Measurements from ENCODE around the gene RNF19B.
"Not testable (repeated sequence)": the region's sequence is repeated elsewhere in the genome, so short reads cannot be mapped to it uniquely, and the experiment has no call there.

Gene RNF19B

GRCh38 chr1:32964461-32965250 is at the start of gene RNF19B:
Gene RNF19B (minus strand): TSS chr1:32964809. CDS start chr1:32964685, 124 bp downstream.
- peak; percentile 91 to 94 (median 93) for DNase-seq (ENCODE audit: low read depth in 3 of 3)

GRCh38 chr1:33013791-33014190 is 49.2 kb upstream of the RNF19B start:
- no peak for DNase-seq (ENCODE audit: low read depth in 3 of 3)

- DNase-seq (ENCODE audit: low read depth in 3 of 3): no peak
Measured at GRCh38 chr1:33012165-33012564, 47.6 kb upstream of the RNF19B start.

- no peak for DNase-seq (ENCODE audit: low read depth in 3 of 3)
Measured at GRCh38 chr1:33010932-33011731, 46.5 kb upstream of the RNF19B start.

- no peak for DNase-seq (ENCODE audit: low read depth in 3 of 3)
Measured at GRCh38 chr1:33009561-33009960, 45.0 kb upstream of the RNF19B start.

GRCh38 chr1:33008051-33008914 is 43.7 kb upstream of the RNF19B start:
- no peak for DNase-seq (ENCODE audit: low read depth in 3 of 3)

GRCh38 chr1:33007190-33008050 is 42.8 kb upstream of the RNF19B start:
- DNase-seq (ENCODE audit: low read depth in 3 of 3): no peak

- DNase-seq (ENCODE audit: low read depth in 3 of 3): no peak
Measured at GRCh38 chr1:33005838-33006421, 41.3 kb upstream of the RNF19B start.

GRCh38 chr1:33005117-33005837 is 40.7 kb upstream of the RNF19B start:
- no peak for DNase-seq (ENCODE audit: low read depth in 3 of 3)

GRCh38 chr1:33004613-33005012 is 40.0 kb upstream of the RNF19B start:
- DNase-seq (ENCODE audit: low read depth in 3 of 3): no peak

- DNase-seq (ENCODE audit: low read depth in 3 of 3): no peak
Measured at GRCh38 chr1:33003657-33004056, 39.0 kb upstream of the RNF19B start.

- no peak for DNase-seq (ENCODE audit: low read depth in 3 of 3)
Measured at GRCh38 chr1:33002006-33002405, 37.4 kb upstream of the RNF19B start.

- no peak for DNase-seq (ENCODE audit: low read depth in 3 of 3)
Measured at GRCh38 chr1:33001282-33001681, 36.7 kb upstream of the RNF19B start.

GRCh38 chr1:33000427-33001026 is 35.9 kb upstream of the RNF19B start:
- no peak for DNase-seq (ENCODE audit: low read depth in 3 of 3)

GRCh38 chr1:32998997-32999396 is 34.4 kb upstream of the RNF19B start:
- DNase-seq (ENCODE audit: low read depth in 3 of 3): no peak

GRCh38 chr1:32998064-32998463 is 33.5 kb upstream of the RNF19B start:
- DNase-seq (ENCODE audit: low read depth in 3 of 3): no peak

- DNase-seq (ENCODE audit: low read depth in 3 of 3): no peak
Measured at GRCh38 chr1:32997381-32997891, 32.8 kb upstream of the RNF19B start.

GRCh38 chr1:32993324-32993636 is 28.7 kb upstream of the RNF19B start:
- not testable (repeated sequence) for DNase-seq (ENCODE audit: low read depth in 3 of 3)

- peak; percentile 43 to 66 (median 62) for DNase-seq (ENCODE audit: low read depth in 3 of 3)
Measured at GRCh38 chr1:32992489-32993323, 28.1 kb upstream of the RNF19B start.
